PC-9 (cell line): Measurements from ENCODE around the gene ENTPD5. TPM values are rescaled to one million over a fixed set of nuclear protein-coding genes. Genes with fewer than 3 reads are reported as not detected.

Experiments
- BruUV-seq: library from RNA; stranded (reverse); fragments of 400-500 nt; replicated peaks from 2 replicates; lab custom pipeline; 2021; lab: Mats Ljungman, UMichigan
- CTCF ChIA-PET: fragments of 300-600 bp; sonication (Branson Sonifier 250); formaldehyde crosslinking; loops from one replicate; lab custom pipeline; 2022; ENCODE audit warnings: antibody characterized with exemption; lab: Charles Lee
- POLR2A ChIA-PET: fragments of 300-600 bp; sonication (Branson Sonifier 250); formaldehyde crosslinking; loops from one replicate; lab custom pipeline; 2022; ENCODE audit warnings: antibody characterized with exemption; ENCODE audit not compliant: unreplicated experiment; lab: Charles Lee
- DNase-seq, 2 experiments: peaks; one replicate each; pipeline versions ENCODE4 v3.0.0 to v3.0.0-alpha.2; 2015 to 2022; ENCODE audit warnings: mixed read lengths in 1 of 2
- H2AFZ ChIP-seq: fragments of 200-600 bp; sonication (generic); 2 replicates; pipeline ENCODE4 v1.8.1; 2017; ENCODE audit warnings: antibody characterized with exemption
- H3F3A ChIP-seq: fragments of 200-600 bp; sonication (generic); 2 replicates; pipeline ENCODE4 v1.8.1; 2017; ENCODE audit warnings: antibody characterized with exemption, mild to moderate bottlenecking, low read depth; ENCODE audit not compliant: insufficient read depth
- H3K27ac ChIP-seq: fragments of 200-600 bp; sonication (generic); 2 replicates; pipeline ENCODE4 v1.6.1; 2016; ENCODE audit warnings: mixed run types
- H3K27me3 ChIP-seq: fragments of 200-600 bp; sonication (generic); 2 replicates; pipeline ENCODE4 v1.6.1; 2016; ENCODE audit warnings: low read depth, mixed run types; ENCODE audit not compliant: insufficient read depth
- H3K36me3 ChIP-seq: fragments of 200-600 bp; sonication (generic); 2 replicates; pipeline ENCODE4 v1.6.1; 2016; ENCODE audit warnings: low read depth, mixed run types
- H3K4me1 ChIP-seq: fragments of 200-600 bp; sonication (generic); replicated peaks from 2 replicates; pipeline ENCODE4 v1.6.1; 2016; ENCODE audit warnings: mixed run types; ENCODE audit not compliant: insufficient read depth
- H3K4me2 ChIP-seq: fragments of 200-600 bp; sonication (generic); 2 replicates; pipeline ENCODE4 v1.6.1; 2017; ENCODE audit warnings: mixed run types
- H3K4me3 ChIP-seq: fragments of 200-600 bp; sonication (generic); 2 replicates; pipeline ENCODE4 v1.6.1; 2016; ENCODE audit warnings: mixed run types
- H3K79me2 ChIP-seq: fragments of 200-600 bp; sonication (generic); 2 replicates; pipeline ENCODE4 v1.6.1; 2017; ENCODE audit warnings: low read depth, mixed run types
- H3K9me2 ChIP-seq: fragments of 200-600 bp; sonication (generic); 2 replicates; pipeline ENCODE4 v1.8.1; 2017; ENCODE audit warnings: mild to moderate bottlenecking; ENCODE audit not compliant: insufficient read depth
- H3K9me3 ChIP-seq: fragments of 200-600 bp; sonication (generic); 2 replicates; pipeline ENCODE4 v1.8.1; 2016; ENCODE audit warnings: low read depth; ENCODE audit not compliant: insufficient read depth
- H4K20me1 ChIP-seq: fragments of 200-600 bp; sonication (generic); 2 replicates; pipeline ENCODE4 v1.8.1; 2017; ENCODE audit not compliant: insufficient read depth
- CTCF ChIP-seq: fragments of 200-600 bp; sonication (generic); conservative IDR thresholded peaks from 2 replicates; pipeline ENCODE4 v1.6.1; 2017; ENCODE audit warnings: mixed run types, antibody characterized with exemption, mild to moderate bottlenecking, moderate library complexity
- EZH2 ChIP-seq: fragments of 200-600 bp; sonication (generic); IDR thresholded peaks from 2 replicates; pipeline ENCODE4 v1.8.0; 2017; ENCODE audit warnings: antibody characterized with exemption, low read depth
- intact Hi-C: fragments of 100-400 bp; cut with micrococcal nuclease; formaldehyde crosslinking; loops from one replicate; pipeline ENCODE4 v1.10.0; 2022; ENCODE audit not compliant: unreplicated experiment
- total RNA-seq: library from RNA; stranded (reverse); gene quantifications from 2 replicates; pipeline ENCODE4 v1.2.3, GENCODE V29; 2021

Gene ENTPD5
- total RNA-seq, 1 experiment from 2014 or later = 12.3 TPM

GRCh38 chr14:73944432-73945158 is 74.5 kb downstream of the ENTPD5 start:
- POLR2A ChIA-PET = no interaction called here
- intact Hi-C loops = no loop called here

GRCh38 chr14:73943083-73943482 is 76.0 kb downstream of the ENTPD5 start:
- no peak overlapping the region for H3K4me2 ChIP-seq
- no peaks in the 10 kb centered on the region for H3K36me3 ChIP-seq
- no peak overlapping the region for H3K27ac ChIP-seq
- intact Hi-C loops = no loop called here
- H3K9me3 ChIP-seq = no peaks in the 10 kb centered on the region
- H3K9me2 ChIP-seq = no peaks in the 10 kb centered on the region
- no peaks in the 10 kb centered on the region for H3K27me3 ChIP-seq
- H3K79me2 ChIP-seq = no peaks in the 10 kb centered on the region
- H3K4me3 ChIP-seq = no peak overlapping the region
- peaks cover 7% of the 10 kb centered on the region; the same call in 1 of the 2 replicates for H3F3A ChIP-seq
- H2AFZ ChIP-seq = no peak overlapping the region
- TF ChIP-seq EZH2 = no peak
- TF ChIP-seq CTCF = no peak
- ChIA-PET POLR2A (no interaction called here), CTCF (interaction anchor here (0.6 kb wide), 1 partner anchor 35 kb away, joined by 4 read pairs; no protein-coding TSS in a partner anchor)
- DNase-seq = peak in 1 of 2 experiments; percentile 53
- no TSS peak for BruUV-seq
- H4K20me1 ChIP-seq = no peaks in the 10 kb centered on the region
- H3K4me1 ChIP-seq = no peaks in the 10 kb centered on the region

More at GRCh38 chr14:73944432-73945158, 74.5 kb downstream of the ENTPD5 start:
- Histone ChIP-seq H3K4me2 (no peak overlapping the region), H3K79me2 (no peaks in the 10 kb centered on the region), H3K27ac (no peak overlapping the region), H3K27me3 (no peaks in the 10 kb centered on the region), H3K9me2 (no peaks in the 10 kb centered on the region), H3F3A (peaks cover 14% of the 10 kb centered on the region), H3K4me1 (no peaks in the 10 kb centered on the region), H3K4me3 (no peak overlapping the region), H3K36me3 (no peaks in the 10 kb centered on the region), H3K9me3 (no peaks in the 10 kb centered on the region), H2AFZ (no peak overlapping the region), H4K20me1 (no peaks in the 10 kb centered on the region)
- TF ChIP-seq EZH2 (no peak), CTCF (no peak)
- BruUV-seq = no TSS peak
- DNase-seq = no peak
- CTCF ChIA-PET = no interaction called here

DNA sequence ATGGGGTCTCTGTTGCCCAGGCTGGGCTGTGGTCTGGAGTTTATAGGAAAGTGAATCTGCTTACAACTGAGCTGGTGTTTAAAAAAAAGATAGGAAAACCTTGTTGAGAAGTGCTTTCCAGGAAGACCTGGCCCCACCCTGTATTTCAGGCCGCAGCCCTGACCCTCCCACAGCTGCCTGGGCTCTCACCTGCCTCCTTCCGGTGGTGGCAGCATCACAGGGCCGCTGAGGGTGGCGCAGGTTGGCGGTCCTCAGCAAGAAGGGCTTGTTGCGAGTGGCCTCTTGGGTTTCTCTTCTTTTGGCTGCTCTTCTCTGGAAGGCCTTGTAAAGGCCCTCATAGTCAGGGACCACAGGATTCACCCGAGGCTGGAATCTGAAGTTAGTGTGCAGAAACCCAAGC is 76.9 kb downstream of the ENTPD5 start:
- H3K4me3 ChIP-seq = no peak overlapping the region
- no peak overlapping the region for H3K4me2 ChIP-seq
- no peak overlapping the region for H2AFZ ChIP-seq
- TF ChIP-seq CTCF = no peak
- no peak for TF ChIP-seq EZH2
- intact Hi-C loops = no loop called here
- no TSS peak for BruUV-seq
- no peak overlapping the region for H3K27ac ChIP-seq
- H3K79me2 ChIP-seq = no peaks in the 10 kb centered on the region
- CTCF ChIA-PET = interaction anchor here (0.6 kb wide), 1 partner anchor 95 kb away, joined by 7 read pairs; no protein-coding TSS in a partner anchor
- no peaks in the 10 kb centered on the region for H3K9me3 ChIP-seq
- H3K36me3 ChIP-seq = no peaks in the 10 kb centered on the region
- POLR2A ChIA-PET = interaction anchor here (0.7 kb wide), 1 partner anchor 177 kb away, joined by 3 read pairs; no protein-coding TSS in a partner anchor
- DNase-seq = no peak
- H4K20me1 ChIP-seq = no peaks in the 10 kb centered on the region
- H3K4me1 ChIP-seq = no peaks in the 10 kb centered on the region
- no peaks in the 10 kb centered on the region for H3K9me2 ChIP-seq
- no peaks in the 10 kb centered on the region for H3K27me3 ChIP-seq
- H3F3A ChIP-seq = peaks cover 14% of the 10 kb centered on the region; the same call in 1 of the 2 replicates
